SU-DHL-6 (cell line): ENCODE results near the gene IRF7.

ENCODE experiments used
- H2AFZ ChIP-seq: fragments of 200-600 bp; sonication (generic); 2 replicates; pipeline ENCODE4 v1.6.1; 2014; ENCODE audit warnings: low read depth, mild to moderate bottlenecking, moderate library complexity, mixed read lengths, antibody characterized with exemption, low read length; ENCODE audit not compliant: severe bottlenecking
- H3F3A ChIP-seq: fragments of 200-600 bp; shearing (Covaris generic); 2 replicates; pipeline ENCODE4 v1.6.0; 2016; ENCODE audit warnings: antibody characterized with exemption, mild to moderate bottlenecking; ENCODE audit not compliant: insufficient read depth
- H3K27ac ChIP-seq: fragments of 200-600 bp; sonication (generic); 2 replicates; pipeline ENCODE4 v1.5.1; 2016; ENCODE audit warnings: low read depth, mild to moderate bottlenecking, low read length, moderate library complexity, mixed read lengths
- H3K27me3 ChIP-seq: fragments of 200-600 bp; sonication (generic), shearing (Covaris generic); 2 replicates; pipeline ENCODE4 v1.6.0; 2014; ENCODE audit warnings: mild to moderate bottlenecking, low read length
- H3K36me3 ChIP-seq: fragments of 200-600 bp; sonication (generic); 2 replicates; pipeline ENCODE4 v1.6.1; 2014; ENCODE audit warnings: mild to moderate bottlenecking, low read length, mixed read lengths
- H3K4me2 ChIP-seq: fragments of 300-600, 200-600 bp; shearing (Covaris generic), sonication (generic); 2 replicates; pipeline ENCODE4 v1.6.0; 2014; ENCODE audit warnings: low read length, low read depth, mild to moderate bottlenecking; ENCODE audit not compliant: poor library complexity, severe bottlenecking
- H3K4me3 ChIP-seq: fragments of 200-600 bp; sonication (generic); 2 replicates; pipeline ENCODE4 v1.5.1; 2014; ENCODE audit warnings: antibody characterized with exemption, low read length, mild to moderate bottlenecking, mixed read lengths; ENCODE audit not compliant: insufficient read depth, poor library complexity, severe bottlenecking
- H3K79me2 ChIP-seq: fragments of 200-600 bp; sonication (generic); 2 replicates; pipeline ENCODE4 v1.6.1; 2014; ENCODE audit warnings: mild to moderate bottlenecking, low read length, moderate library complexity; ENCODE audit not compliant: insufficient read depth
- H3K9ac ChIP-seq: fragments of 200-600 bp; sonication (generic); 2 replicates; pipeline ENCODE4 v1.7.0; 2014; ENCODE audit warnings: mild to moderate bottlenecking, low read length
- H3K9me2 ChIP-seq: fragments of 200-600 bp; sonication (generic); replicated peaks from 2 replicates; pipeline ENCODE4 v1.6.1; 2014; ENCODE audit warnings: low read length; ENCODE audit not compliant: insufficient read depth
- H3K9me3 ChIP-seq: fragments of 200-600 bp; sonication (generic); 2 replicates; pipeline ENCODE4 v1.6.1; 2014; ENCODE audit warnings: low read length, mixed read lengths; ENCODE audit not compliant: insufficient read depth
- H4K20me1 ChIP-seq: fragments of 200-600 bp; sonication (generic); 2 replicates; pipeline ENCODE4 v1.6.1; 2014; ENCODE audit warnings: low read depth, mild to moderate bottlenecking, antibody characterized with exemption, low read length, moderate library complexity, mixed read lengths
- EZH2phosphoT487 ChIP-seq: fragments of 200-600 bp; sonication (generic), shearing (Covaris generic); conservative IDR thresholded peaks from 2 replicates; pipeline ENCODE4 v1.6.1; 2018; ENCODE audit warnings: mild to moderate bottlenecking, antibody characterized with exemption, low read length, moderate library complexity, mixed read lengths
- TF ChIP-seq, protein P1 (sequence below): fragments of 200-600 bp; sonication (generic); IDR thresholded peaks from one replicate; pipeline ENCODE4 v1.5.1; 2017; ENCODE audit warnings: antibody characterized with exemption, mild to moderate bottlenecking, low read length, moderate library complexity; ENCODE audit not compliant: insufficient read depth, poor library complexity, severe bottlenecking

Gene IRF7

DNA sequence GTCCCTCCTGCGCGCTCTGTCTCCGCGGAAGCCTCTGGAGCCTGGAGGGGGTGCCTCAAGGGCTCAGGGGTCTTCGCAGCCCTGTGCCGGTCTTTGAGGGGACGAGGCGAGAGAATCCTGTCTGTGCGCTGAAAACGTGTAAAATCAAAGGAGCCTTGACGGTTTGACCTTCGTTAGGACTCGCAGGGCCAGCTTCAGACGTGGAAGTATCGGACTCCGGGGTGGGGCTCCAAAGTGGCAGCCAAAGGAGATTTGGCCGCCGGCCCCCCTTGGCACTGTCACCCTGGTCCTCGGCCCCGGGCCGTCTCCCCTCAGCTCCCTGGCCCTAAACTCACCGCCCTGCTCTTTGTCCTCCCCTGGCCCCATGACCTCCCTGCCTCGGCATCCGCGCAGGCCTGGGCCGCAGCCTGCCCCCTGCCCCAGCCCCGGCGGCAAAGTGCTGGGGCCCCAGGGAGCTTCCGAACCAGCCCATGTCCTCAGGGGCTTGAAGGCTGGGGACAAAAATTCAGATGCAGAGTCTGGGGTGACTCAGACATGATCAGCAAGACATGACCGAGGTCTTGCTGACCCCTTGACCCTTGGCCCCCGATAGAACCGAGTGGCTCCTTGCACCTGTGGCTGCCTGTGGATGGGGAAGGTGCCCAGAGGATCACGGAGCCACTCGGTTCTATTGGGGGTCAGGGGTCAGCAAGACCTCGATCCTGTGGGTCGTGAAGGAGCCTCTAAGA, 46.4 kb downstream of the IRF7 start:
- Histone ChIP-seq H3K9ac (peak overlapping the region; percentile 79), H3K27ac (peak overlapping the region; percentile 8; the same call in 1 of the 2 replicates), H3K79me2 (no peaks in the 10 kb centered on the region), H4K20me1 (no peaks in the 10 kb centered on the region), H3K9me2 (no peaks in the 10 kb centered on the region), H3K9me3 (no peaks in the 10 kb centered on the region), H3K4me3 (peak overlapping the region; percentile 67), H3K4me2 (peak overlapping the region; percentile 72), H2AFZ (peak overlapping the region; percentile 32), H3F3A (peaks cover under 1% of the 10 kb centered on the region; the same call in 1 of the 2 replicates), H3K27me3 (no peaks in the 10 kb centered on the region), H3K36me3 (no peaks in the 10 kb centered on the region)
- TF ChIP-seq, protein P1, sequence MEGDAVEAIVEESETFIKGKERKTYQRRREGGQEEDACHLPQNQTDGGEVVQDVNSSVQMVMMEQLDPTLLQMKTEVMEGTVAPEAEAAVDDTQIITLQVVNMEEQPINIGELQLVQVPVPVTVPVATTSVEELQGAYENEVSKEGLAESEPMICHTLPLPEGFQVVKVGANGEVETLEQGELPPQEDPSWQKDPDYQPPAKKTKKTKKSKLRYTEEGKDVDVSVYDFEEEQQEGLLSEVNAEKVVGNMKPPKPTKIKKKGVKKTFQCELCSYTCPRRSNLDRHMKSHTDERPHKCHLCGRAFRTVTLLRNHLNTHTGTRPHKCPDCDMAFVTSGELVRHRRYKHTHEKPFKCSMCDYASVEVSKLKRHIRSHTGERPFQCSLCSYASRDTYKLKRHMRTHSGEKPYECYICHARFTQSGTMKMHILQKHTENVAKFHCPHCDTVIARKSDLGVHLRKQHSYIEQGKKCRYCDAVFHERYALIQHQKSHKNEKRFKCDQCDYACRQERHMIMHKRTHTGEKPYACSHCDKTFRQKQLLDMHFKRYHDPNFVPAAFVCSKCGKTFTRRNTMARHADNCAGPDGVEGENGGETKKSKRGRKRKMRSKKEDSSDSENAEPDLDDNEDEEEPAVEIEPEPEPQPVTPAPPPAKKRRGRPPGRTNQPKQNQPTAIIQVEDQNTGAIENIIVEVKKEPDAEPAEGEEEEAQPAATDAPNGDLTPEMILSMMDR: no peak
- TF ChIP-seq EZH2phosphoT487: no peak

GRCh38 chr11:568306-569157, 47.2 kb downstream of the IRF7 start:
- H3K9me3 ChIP-seq: no peaks in the 10 kb centered on the region
- peak overlapping the region; percentile 65 for H2AFZ ChIP-seq
- no peaks in the 10 kb centered on the region for H4K20me1 ChIP-seq
- TF ChIP-seq EZH2phosphoT487: no peak
- TF ChIP-seq, protein P1: no peak
- H3K4me2 ChIP-seq: peak overlapping the region; percentile 72
- no peaks in the 10 kb centered on the region for H3K9me2 ChIP-seq
- peak overlapping the region; percentile 8; the same call in 1 of the 2 replicates for H3K27ac ChIP-seq
- peak overlapping the region; percentile 67 for H3K4me3 ChIP-seq
- no peaks in the 10 kb centered on the region; the same call in 1 of the 2 replicates for H3F3A ChIP-seq
- no peaks in the 10 kb centered on the region for H3K27me3 ChIP-seq
- H3K79me2 ChIP-seq: no peaks in the 10 kb centered on the region
- H3K9ac ChIP-seq: peak overlapping the region; percentile 79
- H3K36me3 ChIP-seq: no peaks in the 10 kb centered on the region

GRCh38 chr11:567629-568292, 48.0 kb downstream of the IRF7 start:
- peak overlapping the region; percentile 65 for H2AFZ ChIP-seq
- H3K36me3 ChIP-seq: no peaks in the 10 kb centered on the region
- H3K9me3 ChIP-seq: no peaks in the 10 kb centered on the region
- H3K9ac ChIP-seq: peak overlapping the region; percentile 79
- no peaks in the 10 kb centered on the region; the same call in 1 of the 2 replicates for H3F3A ChIP-seq
- no peak for TF ChIP-seq EZH2phosphoT487
- TF ChIP-seq, protein P1: no peak
- no peaks in the 10 kb centered on the region for H3K9me2 ChIP-seq
- no peaks in the 10 kb centered on the region for H3K79me2 ChIP-seq
- H3K27me3 ChIP-seq: no peaks in the 10 kb centered on the region
- no peak overlapping the region for H3K27ac ChIP-seq
- peak overlapping the region; percentile 64 for H3K4me3 ChIP-seq
- H3K4me2 ChIP-seq: peak overlapping the region; percentile 65
- no peaks in the 10 kb centered on the region for H4K20me1 ChIP-seq
